Cortex of kidney (tissue), 1 donor: ENCODE results near the gene EPHX1.

Source experiments
- DNase-seq: peaks from one replicate; lab custom pipeline; 2025; lab: John Stamatoyannopoulos, UW

EPHX1 gene

GRCh38 chr1:225842788-225843425, 33.0 kb downstream of the EPHX1 start:
- no peak for DNase-seq

DNA sequence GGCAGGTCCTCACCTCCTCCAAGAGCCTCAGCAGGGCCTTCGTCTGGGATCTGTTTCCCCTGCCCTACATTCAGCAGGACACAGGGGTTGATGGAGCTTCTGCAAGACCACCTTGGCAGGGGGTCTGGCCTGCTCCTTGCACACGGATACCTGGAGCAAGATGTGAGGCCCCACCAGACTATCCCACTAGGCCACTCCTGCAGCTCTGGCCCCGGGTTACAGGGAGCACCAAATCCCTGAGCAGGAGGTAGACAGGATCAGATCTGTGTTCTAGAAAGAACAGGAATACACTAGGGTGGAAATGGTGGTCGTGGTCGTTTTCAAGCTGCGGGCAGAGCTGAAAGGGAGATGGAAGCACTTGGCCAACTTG, 33.5 kb downstream of the EPHX1 start:
- DNase-seq = no peak

GRCh38 chr1:225844236-225845061, 34.5 kb downstream of the EPHX1 start:
- DNase-seq = no peak

GRCh38 chr1:225845097-225845496, 35.2 kb downstream of the EPHX1 start:
- DNase-seq = no peak

DNA sequence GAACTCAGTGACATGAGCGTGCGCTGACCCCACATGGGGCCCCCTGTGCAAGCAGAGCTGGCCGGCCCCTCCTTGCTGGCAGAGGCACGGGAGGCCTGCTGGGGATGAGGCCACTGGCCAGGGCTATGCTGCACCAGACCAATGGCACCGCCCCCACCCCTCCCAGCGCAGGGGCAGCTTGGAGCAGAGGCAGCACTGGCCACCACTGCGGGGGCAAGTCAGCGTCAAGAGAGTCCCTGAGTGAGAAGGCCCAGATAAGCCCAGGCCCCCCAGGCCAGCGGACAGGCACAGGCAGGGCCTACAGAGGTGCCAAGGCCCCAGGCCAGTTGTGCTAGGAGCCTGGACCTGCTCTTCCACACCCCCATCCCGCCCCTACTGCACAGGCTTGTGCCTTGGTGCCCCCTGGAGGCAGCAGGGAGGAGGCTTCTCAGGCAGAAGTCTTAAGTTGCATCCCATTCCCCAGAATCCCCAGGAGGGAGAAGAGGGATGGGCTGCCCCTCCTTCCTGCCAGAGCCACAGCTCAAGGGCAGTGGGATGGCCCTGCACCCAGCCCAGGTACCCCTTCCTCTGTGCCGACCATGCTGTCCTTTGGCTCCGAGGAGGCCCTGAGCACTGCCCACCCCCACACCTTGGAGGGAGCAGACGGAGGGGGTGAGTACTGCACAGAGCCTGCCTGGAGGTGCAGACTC, 35.8 kb downstream of the EPHX1 start:
- DNase-seq = no peak

DNA sequence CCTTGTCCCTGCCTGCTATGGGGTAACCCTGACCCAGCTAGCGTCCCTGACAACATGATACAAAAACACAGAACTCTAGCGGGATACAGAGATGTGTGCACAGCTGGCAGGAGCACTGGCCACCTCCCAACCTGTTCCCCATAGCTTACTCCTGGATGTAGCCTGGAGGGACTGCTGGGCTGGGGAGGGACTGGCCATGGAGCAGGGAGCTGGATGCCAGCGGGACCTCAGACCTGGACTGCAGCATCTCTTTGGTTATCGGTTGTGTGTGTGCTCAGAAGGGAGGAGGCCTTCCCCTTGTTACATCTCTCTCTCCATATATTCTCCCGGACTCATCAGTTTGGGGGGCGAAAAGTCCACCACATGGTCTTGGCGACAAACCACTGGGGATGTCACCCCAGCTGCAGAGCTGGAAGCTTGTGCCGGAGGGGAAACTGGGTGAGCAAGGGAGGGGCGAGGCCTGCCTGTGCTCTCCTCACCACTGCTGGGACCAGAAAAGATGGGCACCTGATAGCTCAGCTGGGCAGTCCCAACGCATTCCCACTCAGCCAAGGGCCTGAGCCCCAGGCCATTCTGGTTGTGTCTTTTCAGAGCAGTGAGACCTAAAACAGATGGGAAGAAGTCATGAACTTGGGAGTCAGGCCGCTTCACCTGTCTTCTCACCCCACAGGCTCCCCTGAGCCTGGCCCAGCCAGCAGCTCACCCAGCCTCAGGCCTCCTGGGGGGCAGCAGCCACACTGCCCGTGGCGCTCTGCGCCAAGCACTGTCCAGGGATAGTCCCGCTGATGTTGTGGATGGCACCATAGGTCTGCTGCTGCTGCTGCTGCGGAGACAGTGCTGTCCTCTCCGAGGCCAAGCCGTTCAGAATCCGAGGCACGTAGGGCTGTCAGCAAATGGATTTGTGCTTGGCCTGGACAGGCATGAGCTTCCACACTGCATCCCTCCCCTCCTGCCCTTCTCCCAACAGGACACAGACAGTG, 36.7 kb downstream of the EPHX1 start:
- DNase-seq = no peak

GRCh38 chr1:225847610-225848009, 37.7 kb downstream of the EPHX1 start:
- no peak for DNase-seq

DNA sequence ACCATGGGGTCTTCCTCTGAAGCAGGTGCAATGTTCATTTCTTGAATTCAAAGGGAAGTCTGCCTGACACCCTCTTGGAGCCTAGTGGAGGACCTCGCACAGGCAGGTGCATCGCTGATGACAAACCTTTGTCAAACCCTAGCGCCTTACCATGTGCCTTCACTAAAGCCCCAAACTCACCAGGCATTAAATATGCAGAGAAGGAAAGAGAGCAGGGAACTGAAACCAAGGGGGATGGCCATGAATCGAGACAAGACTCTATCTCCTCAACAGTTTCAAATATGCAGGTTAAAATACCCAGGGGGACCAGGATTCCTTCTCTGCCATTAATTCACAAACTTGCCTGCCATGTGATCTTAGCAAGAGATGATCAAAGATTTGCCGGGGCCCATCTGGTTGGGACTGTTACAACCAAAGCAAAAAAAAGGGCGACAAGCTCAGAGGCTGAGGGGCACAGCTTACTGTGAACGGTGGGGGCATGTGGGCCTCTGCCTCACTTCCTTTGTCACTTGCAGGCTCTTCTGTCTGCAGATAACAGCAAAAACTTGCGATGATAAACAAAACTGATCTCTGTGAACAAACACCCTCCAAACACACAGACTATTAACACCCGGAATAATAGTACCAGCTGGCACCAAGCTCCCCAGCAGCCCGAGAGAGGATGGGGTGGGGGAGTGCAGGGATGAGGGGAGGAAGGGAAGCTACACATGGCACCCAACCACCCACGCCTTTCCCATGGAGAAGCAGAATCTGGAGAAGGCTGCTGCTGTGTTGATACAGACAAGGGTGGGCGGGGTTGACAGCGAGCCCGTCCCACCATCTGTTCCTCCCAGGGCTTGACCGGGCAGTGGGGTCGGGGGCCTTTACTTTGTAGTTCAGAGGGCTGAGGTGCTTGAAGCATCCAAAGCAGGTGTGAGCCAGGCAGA, 38.4 kb downstream of the EPHX1 start:
- no peak for DNase-seq

DNA sequence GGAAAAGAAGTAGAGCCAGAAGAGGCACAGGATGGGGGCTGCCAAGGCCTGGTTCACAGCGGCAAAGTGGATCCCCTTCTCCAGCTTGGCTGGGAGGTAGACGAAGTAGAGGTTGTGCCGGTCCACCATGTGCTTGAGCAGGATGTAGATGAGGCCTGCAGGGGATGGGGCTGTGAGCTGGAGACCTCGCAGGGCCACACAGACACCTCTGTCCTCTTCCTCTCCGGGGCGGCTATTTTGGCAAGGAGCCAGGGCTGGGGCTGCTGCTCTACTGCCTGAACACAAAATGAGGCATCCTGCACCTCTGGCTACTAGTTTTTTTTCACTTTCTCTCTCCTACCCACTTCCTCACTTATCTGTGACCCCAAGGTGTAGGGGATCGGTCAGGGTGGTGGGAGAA, 40.0 kb downstream of the EPHX1 start:
- no peak for DNase-seq

DNA sequence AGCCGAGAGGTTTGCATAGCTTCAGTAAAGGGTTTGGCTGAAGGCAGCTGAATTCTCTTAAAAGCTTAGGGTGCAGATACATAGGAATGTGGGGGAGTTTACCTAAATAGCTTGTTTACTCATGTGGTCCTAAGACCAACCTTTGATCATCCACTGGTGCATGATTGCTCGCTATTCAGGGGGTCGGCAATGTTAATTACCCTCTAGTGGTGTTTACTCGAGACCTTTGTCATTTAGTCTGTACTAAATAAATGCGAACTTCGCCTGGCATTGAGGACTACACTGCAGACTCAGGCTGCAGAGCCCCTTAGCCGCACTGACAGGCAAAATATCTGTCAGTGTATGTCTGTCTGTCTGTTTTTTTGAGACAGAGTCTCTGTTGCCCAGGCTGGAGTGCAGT, 40.4 kb downstream of the EPHX1 start:
- DNase-seq = no peak

DNA sequence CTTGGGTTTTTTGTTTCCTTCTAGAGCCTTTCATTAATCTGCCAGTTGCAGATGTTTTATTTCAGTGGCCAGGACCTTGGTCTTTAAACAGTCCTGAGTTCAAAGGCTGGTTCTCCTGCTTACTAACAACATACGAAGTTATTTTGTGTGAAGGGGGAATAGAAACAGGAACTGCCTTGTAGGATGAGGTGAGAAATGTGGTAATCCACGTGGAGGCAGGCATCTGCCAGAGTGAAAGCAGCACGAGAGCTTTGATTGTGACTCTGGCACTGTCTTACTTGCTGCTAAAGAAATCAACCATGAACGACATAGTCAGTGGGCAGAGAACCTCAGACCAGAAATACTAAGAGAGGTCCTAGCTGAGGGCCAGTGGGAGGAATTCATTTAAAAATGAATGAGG, 41.9 kb downstream of the EPHX1 start:
- DNase-seq = no peak

DNA sequence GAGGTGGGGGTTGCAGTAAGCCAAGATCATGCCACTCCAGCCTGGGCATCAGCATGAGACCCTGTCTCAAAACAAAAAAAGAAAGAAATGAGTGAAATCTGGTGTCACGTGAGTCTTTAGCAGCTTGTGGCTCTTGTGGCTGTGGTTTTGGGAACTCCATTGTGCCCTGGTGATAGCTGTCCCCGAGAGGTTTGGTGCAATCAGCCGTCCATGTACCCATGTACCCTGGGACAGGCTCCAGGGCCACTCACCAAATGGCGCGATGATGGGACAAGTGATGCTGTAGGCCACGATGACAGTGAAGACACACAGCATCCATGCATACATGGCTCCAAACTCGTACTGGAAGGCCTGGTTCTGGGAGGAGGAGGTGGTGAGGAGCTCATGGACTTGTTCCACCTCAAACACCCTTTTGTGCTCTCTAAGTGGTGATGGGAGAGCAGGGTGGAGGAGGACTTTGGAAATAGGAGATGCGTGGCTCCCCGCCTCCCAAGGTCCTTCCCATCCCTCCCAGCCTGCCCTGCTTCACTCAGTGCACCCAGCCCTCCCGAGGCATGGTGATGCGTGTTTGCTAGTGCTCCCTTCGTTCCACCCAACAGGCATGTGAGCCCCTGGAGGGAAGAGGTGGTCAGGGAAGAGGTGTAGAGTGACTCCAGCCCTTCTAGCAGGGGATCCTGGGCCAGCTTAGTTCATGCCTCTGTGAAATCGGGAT, 42.6 kb downstream of the EPHX1 start:
- no peak for DNase-seq

- no peak for DNase-seq
These were observed 43.5 kb downstream of the EPHX1 start for GRCh38 chr1:225853441-225853840.

GRCh38 chr1:225855503-225856300, 45.8 kb downstream of the EPHX1 start:
- DNase-seq = no peak

DNA sequence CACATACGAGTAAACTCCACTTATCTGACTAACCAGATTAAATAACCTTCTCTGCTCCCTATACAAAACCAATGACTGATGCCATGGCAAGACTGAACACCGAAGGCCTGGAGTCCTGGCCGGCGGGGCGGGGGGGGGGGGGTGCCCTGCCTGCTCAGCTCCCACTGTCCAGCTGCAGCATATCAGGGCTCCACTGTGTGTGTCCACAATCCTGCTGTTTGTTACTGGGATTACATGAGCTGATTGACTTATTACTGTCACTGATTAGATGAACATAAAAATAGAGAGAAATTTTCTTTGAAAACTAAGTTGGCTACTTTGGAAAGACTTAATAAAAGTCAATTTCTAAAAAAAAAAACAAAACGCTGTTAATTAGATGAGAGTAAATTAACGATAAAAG, 47.3 kb downstream of the EPHX1 start:
- DNase-seq = no peak

GRCh38 chr1:225859151-225859550, 49.2 kb downstream of the EPHX1 start:
- no peak for DNase-seq

DNA sequence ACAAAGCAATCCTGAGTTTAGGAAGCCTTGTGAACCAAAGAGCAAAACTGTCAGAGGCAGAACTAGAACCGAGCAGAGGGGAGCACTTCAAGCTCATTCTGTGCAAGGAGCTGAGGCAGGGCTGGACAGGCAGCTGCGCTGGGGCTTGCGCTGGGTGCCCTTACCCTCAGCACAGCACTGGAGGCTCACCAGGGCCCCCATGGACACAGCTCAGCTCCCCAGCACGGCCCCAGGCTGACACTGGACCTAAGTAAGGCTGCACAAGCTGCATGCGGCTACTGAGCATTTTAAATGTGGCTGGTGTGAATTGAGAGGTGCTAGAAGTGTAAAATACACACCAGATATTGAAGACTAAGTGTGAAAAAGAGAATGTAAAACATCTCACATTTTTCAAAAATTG, 50.2 kb downstream of the EPHX1 start:
- no peak for DNase-seq

GRCh38 chr1:225860876-225861441, 51.0 kb downstream of the EPHX1 start:
- no peak for DNase-seq
